GM19023 (cell line): Measurements from ENCODE around the gene TECR.
"Not testable (repeated sequence)": the region's sequence is repeated elsewhere in the genome, so short reads cannot be mapped to it uniquely, and the experiment has no call there.

Source experiments
- ATAC-seq: cut with Tn5 transposase; IDR thresholded peaks from one replicate; pipeline ENCODE4 v1.9.1; 2021; ENCODE audit warnings: mild to moderate bottlenecking, moderate library complexity; ENCODE audit not compliant: unreplicated experiment

Gene TECR

DNA sequence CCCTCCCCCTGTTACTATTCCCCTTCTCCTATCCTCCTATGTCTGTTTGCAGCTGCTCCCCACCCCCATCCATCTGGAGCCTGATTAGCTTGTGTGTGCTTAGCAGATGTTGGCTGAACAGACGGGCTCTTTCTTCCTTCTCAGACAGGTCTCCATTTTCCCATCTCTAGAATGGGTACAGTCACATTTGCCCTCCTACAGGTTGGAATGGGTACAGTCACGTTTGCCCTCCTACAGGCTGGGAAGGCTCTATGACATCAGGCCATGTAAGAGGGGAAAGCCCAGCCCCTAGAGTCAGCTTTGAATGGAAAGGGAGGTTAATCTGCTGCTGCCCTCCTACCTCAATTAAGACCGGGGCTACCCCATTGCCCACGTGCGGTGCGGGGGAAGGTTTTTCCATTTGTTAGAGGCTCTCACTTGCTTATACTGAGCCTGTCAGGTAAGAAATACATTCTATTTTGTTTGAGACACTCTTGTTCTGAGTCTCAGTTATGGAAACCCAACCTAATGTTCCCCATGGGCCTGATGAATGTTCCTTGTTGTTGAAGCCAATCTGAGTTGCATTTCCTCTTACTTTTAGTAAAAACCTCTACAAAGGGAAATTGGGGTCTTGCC, 51.3 kb downstream of the TECR start:
- ATAC-seq, result no peak

DNA sequence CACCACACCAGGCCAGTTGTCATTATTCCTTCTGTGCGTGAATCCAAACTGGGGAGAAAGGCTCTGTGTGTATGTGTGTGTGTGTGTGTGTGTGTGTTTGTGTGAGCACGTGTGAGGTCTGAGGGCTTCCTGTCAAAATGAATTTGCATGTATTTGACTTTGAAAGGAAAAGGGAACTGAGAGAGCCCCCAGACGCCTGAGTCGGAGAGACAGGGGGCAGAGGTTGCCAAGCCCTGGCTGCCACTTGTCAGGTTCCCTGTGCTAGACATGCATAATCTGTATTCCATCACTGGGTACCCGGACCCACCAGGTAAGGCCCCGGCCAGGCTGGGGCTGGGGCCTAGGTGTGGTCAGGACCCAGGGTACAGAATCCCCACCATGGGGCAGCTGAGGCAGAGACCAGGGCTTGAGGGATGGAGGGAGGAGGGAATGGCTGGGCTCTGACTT, 53.5 kb downstream of the TECR start, which contains the start of gene CLEC17A:
TSS of gene CLEC17A (plus strand) at position 191 of the 447 bp plus-strand sequence. CDS start at position 268, 77 bp downstream.
- ATAC-seq, result no peak

DNA sequence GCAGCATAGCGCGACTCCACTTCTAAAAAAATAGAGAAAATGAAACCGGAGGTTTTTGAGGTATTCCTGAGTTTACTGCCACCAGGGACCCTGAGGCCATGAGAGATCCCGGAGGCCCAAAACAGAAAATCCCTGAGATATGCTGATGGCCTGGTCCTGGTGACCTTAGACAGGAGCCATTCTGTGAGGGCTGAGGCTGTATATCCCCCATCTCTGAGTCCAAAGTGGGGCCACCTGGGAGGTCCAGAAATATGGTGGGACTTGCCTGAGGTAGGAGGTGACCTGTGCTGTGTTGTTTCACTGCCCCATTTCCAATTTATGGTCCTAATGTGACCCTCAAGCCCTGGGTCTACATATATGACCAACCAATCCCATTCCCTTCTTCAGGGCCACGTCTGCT, 55.0 kb downstream of the TECR start:
- ATAC-seq, result not testable (repeated sequence)

DNA sequence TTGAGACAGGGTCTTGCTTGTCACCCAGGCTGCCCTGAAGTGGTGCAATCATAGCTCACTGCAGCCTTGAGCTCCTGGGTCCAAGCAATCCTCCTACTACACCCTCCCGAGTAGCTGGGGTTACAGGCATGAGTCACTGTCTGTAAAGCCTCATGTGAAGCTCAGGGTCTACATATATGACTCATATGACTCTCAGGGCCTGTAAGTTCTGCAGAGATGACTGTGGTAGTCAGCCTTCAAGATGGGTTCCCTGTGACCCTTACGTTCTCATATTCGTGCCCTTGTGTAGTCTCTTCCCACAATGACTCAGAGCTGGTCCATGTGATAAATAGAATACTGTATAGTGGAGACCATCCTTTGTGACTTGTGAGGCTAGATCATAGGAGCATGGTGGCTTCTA, 55.8 kb downstream of the TECR start:
- ATAC-seq, result peak; percentile 67

DNA sequence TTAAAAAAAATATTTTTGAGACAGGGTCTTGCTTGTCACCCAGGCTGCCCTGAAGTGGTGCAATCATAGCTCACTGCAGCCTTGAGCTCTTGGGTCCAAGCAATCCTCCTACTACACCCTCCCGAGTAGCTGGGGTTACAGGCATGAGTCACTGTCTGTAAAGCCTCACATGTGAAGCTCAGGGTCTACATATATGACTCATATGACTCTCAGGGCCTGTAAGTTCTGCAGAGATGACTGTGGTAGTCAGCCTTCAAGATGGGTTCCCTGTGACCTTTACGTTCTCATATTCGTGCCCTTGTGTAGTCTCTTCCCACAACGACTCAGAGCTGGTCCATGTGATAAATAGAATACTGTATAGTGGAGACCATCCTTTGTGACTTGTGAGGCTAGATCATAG, 60.0 kb downstream of the TECR start:
- not testable (repeated sequence) for ATAC-seq

DNA sequence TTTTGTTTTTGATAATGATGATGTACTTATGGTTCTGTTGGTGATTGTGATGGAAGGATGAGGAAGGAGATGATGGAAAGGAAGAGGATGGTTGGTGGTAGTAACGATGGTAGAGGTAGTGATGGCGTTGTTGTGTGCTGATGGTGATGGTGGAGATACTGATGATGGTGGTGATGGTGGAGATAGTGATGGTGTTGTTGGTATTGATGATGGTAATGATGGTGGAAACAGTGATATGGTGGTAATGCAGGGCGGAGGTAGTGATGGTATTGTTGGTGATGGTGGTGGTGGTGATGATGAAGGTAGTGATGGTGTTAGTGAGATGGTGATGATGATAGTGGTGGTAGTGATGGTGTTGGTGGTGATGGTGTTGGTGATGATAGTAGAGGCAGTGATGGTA, 66.2 kb downstream of the TECR start:
- ATAC-seq, result no peak

DNA sequence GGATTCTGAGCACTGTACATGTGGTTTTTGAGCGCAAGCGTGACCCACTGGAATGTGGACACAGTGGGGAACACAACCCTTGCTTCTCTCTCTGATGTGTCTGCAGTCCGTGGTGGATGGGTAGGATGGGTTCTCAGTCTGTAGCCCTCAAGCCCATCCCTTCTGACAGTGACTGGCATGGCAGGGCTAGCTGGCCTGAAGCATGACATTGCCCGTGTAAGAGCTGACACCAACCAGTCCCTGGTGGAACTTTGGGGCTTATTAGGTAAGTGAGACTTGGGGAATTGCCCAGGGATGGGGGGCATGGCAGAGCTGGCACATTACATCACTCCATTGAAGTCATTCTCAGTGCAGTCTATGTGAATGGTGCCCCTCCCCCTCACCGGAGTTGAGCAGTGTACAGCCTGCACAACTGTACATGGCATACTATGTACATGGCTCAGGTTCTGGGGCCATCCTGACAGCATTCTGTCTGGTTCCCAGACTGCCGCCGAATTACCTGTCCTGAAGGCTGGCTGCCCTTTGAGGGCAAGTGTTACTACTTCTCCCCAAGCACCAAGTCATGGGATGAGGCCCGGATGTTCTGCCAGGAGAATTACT, 70.3 kb downstream of the TECR start:
- no peak for ATAC-seq

DNA sequence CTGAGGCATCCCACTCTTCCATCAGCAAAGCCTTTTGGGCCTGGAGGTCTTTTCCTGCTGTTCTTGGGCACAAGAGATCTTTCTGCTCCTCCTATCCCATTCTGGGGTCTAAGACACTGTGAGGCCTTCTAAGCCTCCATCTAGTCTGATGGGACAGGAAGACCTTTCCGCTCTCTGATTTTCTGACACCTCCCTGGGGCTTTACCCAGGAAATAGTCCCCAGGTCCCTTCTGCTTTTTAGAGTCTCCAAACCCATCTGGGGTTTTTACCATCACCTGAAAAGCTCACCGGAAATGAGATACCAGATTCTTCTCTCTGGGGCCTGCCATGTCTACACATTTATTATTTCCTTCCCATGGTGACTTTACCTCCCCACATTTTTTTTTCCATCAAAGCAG, 74.6 kb downstream of the TECR start:
- ATAC-seq, result peak; percentile 74

DNA sequence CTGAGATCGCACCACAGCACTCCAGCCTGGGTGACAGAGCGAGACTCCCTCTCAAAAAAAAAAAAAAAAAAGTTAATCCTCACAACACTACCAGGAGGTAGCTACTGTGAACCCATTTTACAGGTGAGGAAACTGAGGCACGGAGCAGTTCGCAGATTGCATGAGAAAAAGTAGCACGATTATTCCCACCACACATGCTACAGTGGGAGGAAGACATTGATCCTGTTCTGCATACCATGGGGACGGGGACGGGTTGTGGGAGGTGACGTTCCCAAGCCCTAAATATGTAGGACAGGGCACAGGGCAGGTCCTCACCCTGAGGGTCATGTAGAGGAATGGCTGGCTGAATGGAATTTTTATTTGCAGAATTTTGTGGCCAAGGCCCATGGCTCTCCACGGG, 77.2 kb downstream of the TECR start:
- no peak for ATAC-seq

DNA sequence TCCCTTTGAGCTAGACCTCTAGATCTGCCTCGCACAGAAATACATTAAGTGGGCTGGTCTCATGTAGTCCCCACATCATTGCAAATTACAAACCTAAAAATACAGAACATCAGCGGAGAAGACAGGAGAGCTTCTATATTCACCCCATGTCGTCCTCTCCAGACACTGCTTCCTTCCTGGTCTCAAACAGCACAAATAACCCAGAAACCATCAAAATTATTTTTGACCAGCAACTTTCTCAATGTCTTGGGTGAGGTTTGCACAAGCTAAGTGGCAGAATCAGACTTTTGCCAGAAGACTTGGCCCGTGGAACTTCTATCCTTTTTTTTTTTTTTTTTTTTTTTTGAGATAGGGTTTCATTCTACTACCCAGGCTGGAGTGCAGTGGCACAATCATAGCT, 81.7 kb downstream of the TECR start:
- ATAC-seq, result no peak

DNA sequence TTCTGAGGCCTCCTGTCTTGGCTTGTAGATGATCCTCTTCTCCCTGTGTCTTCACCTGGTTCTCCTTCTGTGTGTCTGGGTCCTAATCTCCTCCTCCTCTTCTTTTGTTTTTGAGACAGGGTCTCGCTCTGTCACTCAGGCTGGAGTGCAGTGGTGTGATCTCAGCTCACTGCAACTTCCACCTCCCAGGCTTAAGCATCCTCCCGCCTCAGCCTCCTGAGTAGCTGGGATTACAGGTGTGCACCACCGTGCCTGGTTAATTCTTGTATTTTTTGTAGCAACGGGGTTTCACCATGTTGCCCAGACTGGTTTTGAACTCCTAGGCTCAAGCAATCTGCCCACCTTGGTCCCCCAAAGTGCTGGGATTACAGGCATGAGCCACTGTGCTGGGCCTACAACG, 82.8 kb downstream of the TECR start:
- ATAC-seq, result not testable (repeated sequence)

DNA sequence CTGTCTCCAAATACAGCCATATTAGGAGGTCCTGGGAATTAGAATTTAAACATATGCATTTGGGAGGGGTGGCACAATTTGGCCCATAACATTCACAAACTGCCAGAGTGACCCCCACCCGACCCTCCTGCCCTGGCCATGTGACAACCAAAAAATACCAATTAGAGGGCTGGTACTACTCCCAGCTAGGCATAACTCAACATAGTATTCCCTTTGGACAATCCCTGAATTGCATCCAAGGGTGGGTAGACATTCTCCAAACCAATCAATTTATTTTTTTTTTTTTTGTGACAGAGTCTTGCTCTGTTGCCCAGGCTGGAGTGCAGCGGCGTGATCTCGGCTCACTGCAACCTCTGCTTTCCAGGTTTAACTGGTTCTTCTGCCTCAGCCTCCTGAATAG, 83.3 kb downstream of the TECR start:
- ATAC-seq, result no peak

DNA sequence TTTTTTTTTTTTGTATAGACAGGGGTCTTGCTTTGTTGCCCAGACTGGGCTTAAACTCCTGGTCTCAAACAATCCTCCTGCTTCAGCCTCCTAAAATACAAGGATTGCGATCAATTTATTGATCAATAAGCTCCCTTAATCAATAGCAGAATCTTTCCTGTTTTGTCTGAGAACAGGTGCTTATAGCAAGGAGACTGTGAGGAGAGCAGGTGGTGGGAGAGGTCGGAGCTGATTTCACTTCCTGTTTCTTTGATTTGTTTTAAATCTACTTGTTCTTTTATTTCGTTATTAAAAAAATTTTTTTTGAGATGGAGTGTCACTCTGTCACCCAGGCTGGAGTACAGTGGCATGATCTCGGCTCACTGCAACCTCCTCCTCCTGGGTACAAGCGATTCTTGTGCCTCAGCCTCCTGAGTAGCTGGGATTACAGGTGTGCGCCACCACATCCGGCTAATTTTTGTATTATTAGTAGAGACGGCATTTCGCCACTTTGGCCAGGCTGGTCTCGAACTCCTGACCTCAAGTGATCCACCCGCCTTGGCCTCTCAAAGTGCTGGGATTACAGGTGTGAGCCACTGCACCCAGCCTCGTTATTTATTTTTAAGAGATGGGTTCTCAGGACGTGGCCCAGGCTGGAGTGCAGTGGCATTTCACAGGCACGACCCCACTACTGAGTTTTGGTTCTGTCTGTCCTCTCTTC, 84.2 kb downstream of the TECR start:
- ATAC-seq, result not testable (repeated sequence)

DNA sequence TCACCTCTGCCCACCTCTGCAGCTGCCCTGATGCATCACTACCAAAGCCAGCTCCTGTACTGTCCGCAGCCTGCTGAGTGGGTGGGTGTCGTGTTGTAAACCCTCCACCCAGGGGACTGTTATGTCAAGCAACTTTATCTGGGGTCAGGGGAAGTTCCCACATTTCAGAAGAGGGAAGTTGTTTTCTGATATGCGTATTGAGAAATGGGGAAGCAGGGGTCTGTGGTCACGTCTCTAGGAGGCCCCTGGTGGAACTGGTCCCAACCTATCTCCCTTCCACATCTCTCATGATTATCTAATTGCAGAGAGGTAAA, 84.7 kb downstream of the TECR start:
- no peak for ATAC-seq
